ENCODE results near the gene C5orf34.
"Not testable (repeated sequence)": the region's sequence is repeated elsewhere in the genome, so short reads cannot be mapped to it uniquely, and the experiment has no call there.

DNA sequence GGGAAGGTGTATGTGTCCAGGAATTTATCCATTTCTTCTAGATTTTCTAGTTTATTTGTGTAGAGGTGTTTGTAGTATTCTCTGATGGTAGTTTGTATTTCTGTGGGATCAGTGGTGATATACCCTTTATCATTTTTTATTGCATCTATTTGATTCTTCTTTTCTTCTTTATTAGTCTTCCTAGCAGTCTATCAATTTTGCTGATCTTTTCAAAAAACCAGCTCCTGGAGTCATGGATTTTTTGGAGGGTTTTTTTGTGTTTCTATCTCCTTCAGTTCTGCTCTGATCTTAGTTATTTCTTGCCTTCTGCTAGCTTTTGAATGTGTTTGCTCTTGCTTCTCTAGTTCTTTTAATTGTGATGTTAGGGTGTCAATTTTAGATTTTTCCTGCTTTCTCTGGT is 73.4 kb downstream of the C5orf34 start:
- TF ChIP-seq, protein P1, sequence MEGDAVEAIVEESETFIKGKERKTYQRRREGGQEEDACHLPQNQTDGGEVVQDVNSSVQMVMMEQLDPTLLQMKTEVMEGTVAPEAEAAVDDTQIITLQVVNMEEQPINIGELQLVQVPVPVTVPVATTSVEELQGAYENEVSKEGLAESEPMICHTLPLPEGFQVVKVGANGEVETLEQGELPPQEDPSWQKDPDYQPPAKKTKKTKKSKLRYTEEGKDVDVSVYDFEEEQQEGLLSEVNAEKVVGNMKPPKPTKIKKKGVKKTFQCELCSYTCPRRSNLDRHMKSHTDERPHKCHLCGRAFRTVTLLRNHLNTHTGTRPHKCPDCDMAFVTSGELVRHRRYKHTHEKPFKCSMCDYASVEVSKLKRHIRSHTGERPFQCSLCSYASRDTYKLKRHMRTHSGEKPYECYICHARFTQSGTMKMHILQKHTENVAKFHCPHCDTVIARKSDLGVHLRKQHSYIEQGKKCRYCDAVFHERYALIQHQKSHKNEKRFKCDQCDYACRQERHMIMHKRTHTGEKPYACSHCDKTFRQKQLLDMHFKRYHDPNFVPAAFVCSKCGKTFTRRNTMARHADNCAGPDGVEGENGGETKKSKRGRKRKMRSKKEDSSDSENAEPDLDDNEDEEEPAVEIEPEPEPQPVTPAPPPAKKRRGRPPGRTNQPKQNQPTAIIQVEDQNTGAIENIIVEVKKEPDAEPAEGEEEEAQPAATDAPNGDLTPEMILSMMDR (IDR thresholded peaks at IDR 0.05 in 4 of 5, conservative IDR thresholded peaks at IDR 0.05 in 1 of 5), result not testable (repeated sequence)
- TF ChIP-seq POLR2A (IDR thresholded peaks at IDR 0.05), result not testable (repeated sequence)
